Erythroblast (primary cell): Measurements from ENCODE around the gene ARMC9.

Source experiments
- GATA1 ChIP-seq: IDR thresholded peaks from 2 replicates; pipeline ENCODE4 v1.6.1; 2011; ENCODE audit warnings: low read depth, mild to moderate bottlenecking, control low read depth, low read length, moderate library complexity
- POLR2A ChIP-seq: IDR thresholded peaks from 2 replicates; pipeline ENCODE4 v1.6.1; 2011; ENCODE audit warnings: mild to moderate bottlenecking, low read length

GRCh38 chr2:231390667-231391066, 192.2 kb downstream of the ARMC9 start:
- TF ChIP-seq POLR2A (no peak), GATA1 (no peak)
